Upper lobe of left lung (tissue), 4 donors: Measurements from ENCODE around the gene BIRC2.

ENCODE experiments used
- EP300 ChIP-seq, 4 donors: sonication (generic); formaldehyde crosslinking; IDR thresholded peaks; one replicate each; pipeline ENCODE4 v1.5.1; 2017; ENCODE audit warnings: antibody characterized with exemption in 4 of 4, control low read depth in 2 of 4
- POLR2A ChIP-seq, 4 donors: fragments of 450-650 bp; IDR thresholded peaks; one replicate each; pipeline ENCODE4 v1.5.1; 2016 to 2017; ENCODE audit warnings: antibody characterized with exemption in 4 of 4, mild to moderate bottlenecking in 2 of 4
- POLR2AphosphoS5 ChIP-seq, 2 donors: sonication (generic); formaldehyde crosslinking; IDR thresholded peaks; one replicate each; pipeline ENCODE4 v1.5.1; 2017; ENCODE audit warnings: antibody characterized with exemption in 2 of 2
- TF ChIP-seq, protein P1 (sequence below), 6 experiments: fragments of 450-650 bp in 4 of 6; fragments of 200-600 bp in 2 of 6; sonication (generic) in 2 of 6; IDR thresholded peaks; one replicate each; pipeline ENCODE4 v1.5.1; 2016 to 2019; ENCODE audit warnings: antibody characterized with exemption in 6 of 6

DNA sequence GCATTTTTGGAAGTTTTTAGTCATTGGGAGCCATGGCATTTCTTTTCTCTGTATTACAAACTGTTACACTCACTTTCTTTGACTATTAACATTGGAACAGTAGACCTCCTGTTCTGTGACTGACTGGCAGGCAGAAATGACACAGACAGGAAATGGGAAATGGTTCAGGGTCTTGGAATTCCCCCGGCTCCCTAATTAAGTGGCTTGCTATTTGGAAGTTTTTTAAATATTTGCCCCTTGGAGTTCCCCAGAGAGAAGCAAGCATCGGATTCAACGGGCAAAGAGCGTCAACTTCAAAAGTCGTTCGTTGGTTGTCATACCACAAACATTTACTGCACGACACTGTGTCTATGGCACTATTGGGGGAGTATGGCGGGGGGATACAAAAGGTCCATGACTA lies 1.1 kb upstream of the BIRC2 start:
- TF ChIP-seq, protein P1, sequence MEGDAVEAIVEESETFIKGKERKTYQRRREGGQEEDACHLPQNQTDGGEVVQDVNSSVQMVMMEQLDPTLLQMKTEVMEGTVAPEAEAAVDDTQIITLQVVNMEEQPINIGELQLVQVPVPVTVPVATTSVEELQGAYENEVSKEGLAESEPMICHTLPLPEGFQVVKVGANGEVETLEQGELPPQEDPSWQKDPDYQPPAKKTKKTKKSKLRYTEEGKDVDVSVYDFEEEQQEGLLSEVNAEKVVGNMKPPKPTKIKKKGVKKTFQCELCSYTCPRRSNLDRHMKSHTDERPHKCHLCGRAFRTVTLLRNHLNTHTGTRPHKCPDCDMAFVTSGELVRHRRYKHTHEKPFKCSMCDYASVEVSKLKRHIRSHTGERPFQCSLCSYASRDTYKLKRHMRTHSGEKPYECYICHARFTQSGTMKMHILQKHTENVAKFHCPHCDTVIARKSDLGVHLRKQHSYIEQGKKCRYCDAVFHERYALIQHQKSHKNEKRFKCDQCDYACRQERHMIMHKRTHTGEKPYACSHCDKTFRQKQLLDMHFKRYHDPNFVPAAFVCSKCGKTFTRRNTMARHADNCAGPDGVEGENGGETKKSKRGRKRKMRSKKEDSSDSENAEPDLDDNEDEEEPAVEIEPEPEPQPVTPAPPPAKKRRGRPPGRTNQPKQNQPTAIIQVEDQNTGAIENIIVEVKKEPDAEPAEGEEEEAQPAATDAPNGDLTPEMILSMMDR (IDR thresholded peaks at IDR 0.05) = no peak
- TF ChIP-seq EP300 (IDR thresholded peaks at IDR 0.05) (no peak), POLR2AphosphoS5 (IDR thresholded peaks at IDR 0.05) (no peak), POLR2A (IDR thresholded peaks at IDR 0.05) (no peak)
